Articular chondrocyte of knee joint (primary cell): ENCODE results near the gene SPOCD1. TPM values are rescaled to one million over a fixed set of nuclear protein-coding genes. Genes with fewer than 3 reads are reported as not detected.

ENCODE experiments used
- small RNA-seq: library from RNA; depleted of rRNA; stranded (forward); fragments of <200 nt; gene quantifications from one replicate; pipeline ENCODE3, GENCODE V24; 2012
- total RNA-seq: library from RNA; depleted of rRNA; stranded (reverse); fragments of >200 nt; gene quantifications from 2 replicates; pipeline ENCODE4 v1.2.3, GENCODE V29; 2012

The SPOCD1 gene
- 44.3 and 48.9 TPM in 2 replicates for total RNA-seq

DNA sequence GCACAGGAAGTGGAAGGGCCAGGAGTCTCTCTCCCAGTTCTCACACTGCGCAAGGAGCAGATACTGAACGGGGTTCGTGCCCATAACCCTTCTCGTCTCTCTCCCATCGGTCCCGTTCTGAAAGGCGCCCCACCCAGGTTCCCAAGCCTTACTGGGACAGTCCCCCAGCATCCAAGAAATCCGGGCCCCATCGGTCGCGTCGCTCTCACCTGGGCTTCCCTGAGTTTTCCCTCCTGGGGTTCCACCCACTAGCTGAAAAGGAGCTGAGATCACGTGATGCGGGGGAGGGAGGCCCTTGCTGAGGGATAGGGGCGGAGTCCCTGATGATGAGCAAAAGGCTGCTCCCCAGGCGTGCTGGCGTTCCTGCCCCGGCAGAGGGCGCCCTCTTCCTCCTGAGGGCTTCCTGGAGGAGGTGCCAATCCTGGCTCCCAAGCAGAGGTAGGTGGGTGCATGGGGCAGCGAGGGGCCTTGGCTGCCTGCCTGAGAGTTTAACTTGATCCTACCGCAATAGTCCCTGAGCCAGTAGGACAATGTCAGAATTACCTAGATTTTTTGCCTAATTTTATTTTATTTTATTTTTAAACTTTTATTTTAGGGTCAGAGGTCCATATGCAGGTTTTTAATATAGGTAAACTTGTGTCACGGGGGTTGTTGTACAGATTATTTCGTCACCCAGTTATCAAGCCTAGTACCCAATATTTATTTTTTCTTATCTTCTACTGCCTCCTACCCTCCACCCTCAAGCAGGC, at the start of gene SPOCD1:
SPOCD1 (minus strand) TSS at position 271 of the 749 bp plus-strand sequence. CDS start 689 bp downstream, outside the sequence.

DNA sequence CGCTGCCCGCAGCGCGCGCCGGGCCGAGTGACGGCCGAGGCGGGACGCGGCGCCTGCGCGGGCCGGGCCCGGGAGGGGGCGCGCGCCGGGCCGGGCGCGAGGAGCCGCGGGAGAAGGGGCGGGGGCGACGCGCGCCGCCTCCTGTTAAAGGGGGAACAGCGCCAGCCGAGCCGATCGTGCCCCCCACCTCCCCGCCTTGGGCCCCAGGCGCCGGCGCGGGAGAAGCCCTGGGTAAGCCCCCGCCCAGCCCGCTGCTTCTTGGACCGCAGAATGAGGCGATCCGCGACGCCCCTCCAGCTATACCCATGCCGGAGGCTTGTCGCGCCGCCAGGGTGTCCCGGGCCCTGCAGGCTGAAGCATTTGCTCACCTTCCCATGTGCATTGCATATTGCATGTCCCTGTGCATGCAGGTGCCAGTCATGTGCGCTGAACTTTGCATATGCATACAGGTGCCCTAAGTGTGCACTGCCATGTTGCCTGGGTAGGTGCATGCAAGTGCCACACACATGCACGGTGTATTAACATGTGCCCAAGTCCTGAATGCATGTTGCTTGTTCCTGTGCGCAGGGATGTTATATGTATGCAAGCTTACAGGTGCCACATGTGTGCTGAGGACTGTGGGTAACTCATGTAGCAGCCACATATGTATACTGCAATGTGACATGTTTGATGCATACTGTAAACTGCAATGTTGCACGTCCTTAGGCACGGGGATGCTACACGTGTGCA, 51.3 kb downstream of the SPOCD1 start, which contains the start of gene ADGRB2:
ADGRB2 (minus strand) TSS at position 29 of the 729 bp plus-strand sequence. CDS start 7,119 bp downstream, outside the sequence.

Small RNA genes within 50 kb of the gene (small RNA-seq; reads per million reads assigned to genes)
- not detected for gene MIR4254

Other genes with a start within 250 kb of the SPOCD1 start
- gene TINAGL1, start 239.5 kb downstream of the SPOCD1 start, total RNA-seq: 25.0 and 31.8 TPM in 2 replicates
- gene HCRTR1, start 198.3 kb downstream of the SPOCD1 start, total RNA-seq: not detected in 2 replicates
- 70.0 and 73.6 TPM in 2 replicates for gene PEF1, start 171.1 kb downstream of the SPOCD1 start, total RNA-seq
- gene COL16A1, start 112.0 kb downstream of the SPOCD1 start, total RNA-seq: 101 and 130 TPM in 2 replicates
- 4.4 and 7.0 TPM in 2 replicates for gene ADGRB2, start 51.7 kb downstream of the SPOCD1 start, total RNA-seq
- gene PTP4A2, start 122.3 kb upstream of the SPOCD1 start, total RNA-seq: 967 and 989 TPM in 2 replicates
- 62.9 and 71.6 TPM in 2 replicates for gene KHDRBS1, start 197.8 kb upstream of the SPOCD1 start, total RNA-seq